WTC11 (cell line): ENCODE data around the gene AARSD1. TPM values are rescaled to one million over a fixed set of nuclear protein-coding genes. Genes with fewer than 3 reads are reported as not detected.

ENCODE experiments used
- ATAC-seq: fragments of 200-7000 bp; cut with Tn5 transposase; 2 replicates; pipeline ENCODE4 v1.10.0; 2021; ENCODE audit warnings: mild to moderate bottlenecking, moderate library complexity
- CTCF ChIA-PET: fragments of 300-600 bp; sonication (Branson Sonifier 250); formaldehyde crosslinking; loops from one replicate; lab custom pipeline; 2021; ENCODE audit warnings: antibody characterized with exemption; lab: Charles Lee
- POLR2A ChIA-PET: fragments of 350-600 bp; sonication (Branson Sonifier 250); formaldehyde crosslinking; loops from one replicate; lab custom pipeline; 2021; ENCODE audit warnings: antibody characterized with exemption; lab: Charles Lee
- DNase-seq: peaks from one replicate; pipeline ENCODE4 v3.0.0; 2021; ENCODE audit warnings: low spot score
- H3K27ac Mint-ChIP-seq: 2 replicates; pipeline ENCODE4 v1.8.0; 2021; ENCODE audit warnings: mixed read lengths
- H3K27me3 Mint-ChIP-seq: 2 replicates; pipeline ENCODE4 v1.8.0; 2021; ENCODE audit warnings: low read depth, mild to moderate bottlenecking, moderate library complexity, mixed read lengths
- H3K36me3 Mint-ChIP-seq: 2 replicates; pipeline ENCODE4 v1.8.0; 2021; ENCODE audit warnings: mixed read lengths
- H3K4me1 Mint-ChIP-seq: 2 replicates; pipeline ENCODE4 v1.8.0; 2022; ENCODE audit warnings: mixed read lengths
- H3K4me3 Mint-ChIP-seq: 2 replicates; pipeline ENCODE4 v1.8.0; 2021; ENCODE audit warnings: mild to moderate bottlenecking, moderate library complexity, mixed read lengths
- H3K9me3 Mint-ChIP-seq: 2 replicates; pipeline ENCODE4 v1.8.0; 2021; ENCODE audit warnings: mixed read lengths
- ATF1 ChIP-seq: sonication (generic); formaldehyde crosslinking; IDR thresholded peaks from 2 replicates; pipeline ENCODE4 v1.8.1; 2023; ENCODE audit warnings: mild to moderate bottlenecking, moderate library complexity, missing genetic modification reagents
- CBFB ChIP-seq: sonication (generic); formaldehyde crosslinking; IDR thresholded peaks from 2 replicates; pipeline ENCODE4 v1.8.1; 2022; ENCODE audit warnings: mild to moderate bottlenecking, low read depth, missing genetic modification reagents
- EMX1 ChIP-seq: fragments of 250-450 bp; sonication (Bioruptor Pico); IDR thresholded peaks from 2 replicates; pipeline ENCODE4 v1.8.0; 2021; ENCODE audit warnings: mild to moderate bottlenecking
- ESRRA ChIP-seq: sonication (generic); formaldehyde crosslinking; IDR thresholded peaks from 2 replicates; pipeline ENCODE4 v1.8.1; 2022; ENCODE audit warnings: mild to moderate bottlenecking, missing genetic modification reagents, borderline replicate concordance
- FOXK1 ChIP-seq: sonication (generic); formaldehyde crosslinking; IDR thresholded peaks from 2 replicates; pipeline ENCODE4 v1.8.0; 2022; ENCODE audit warnings: mild to moderate bottlenecking, moderate library complexity, missing genetic modification reagents
- GABPB1 ChIP-seq: sonication (generic); formaldehyde crosslinking; IDR thresholded peaks from 2 replicates; pipeline ENCODE4 v1.8.1; 2023; ENCODE audit warnings: mild to moderate bottlenecking, missing genetic modification reagents
- NR3C1 ChIP-seq: sonication (generic); formaldehyde crosslinking; conservative IDR thresholded peaks from 2 replicates; pipeline ENCODE4 v1.8.1; 2023; ENCODE audit warnings: low read depth, mild to moderate bottlenecking, missing genetic modification reagents
- RELA ChIP-seq: sonication (generic); formaldehyde crosslinking; IDR thresholded peaks from 2 replicates; pipeline ENCODE4 v1.8.1; 2022; ENCODE audit warnings: missing genetic modification reagents, mild to moderate bottlenecking, borderline replicate concordance
- STAT6 ChIP-seq: sonication (generic); formaldehyde crosslinking; conservative IDR thresholded peaks from 2 replicates; pipeline ENCODE4 v1.8.1; 2023; ENCODE audit warnings: mild to moderate bottlenecking, low read depth, missing genetic modification reagents, moderate library complexity
- TP53 ChIP-seq: sonication (generic); formaldehyde crosslinking; IDR thresholded peaks from 2 replicates; pipeline ENCODE4 v1.8.1; 2023; ENCODE audit warnings: mild to moderate bottlenecking, missing genetic modification reagents
- ZNF121 ChIP-seq: sonication (generic); formaldehyde crosslinking; IDR thresholded peaks from 2 replicates; pipeline ENCODE4 v1.8.0; 2023; ENCODE audit warnings: missing genetic modification reagents
- ZNF317 ChIP-seq: sonication (generic); formaldehyde crosslinking; IDR thresholded peaks from 2 replicates; pipeline ENCODE4 v1.8.1; 2023; ENCODE audit warnings: low read depth, mild to moderate bottlenecking, moderate library complexity, missing genetic modification reagents, borderline replicate concordance
- total RNA-seq: library from RNA; stranded (reverse); gene quantifications from 3 replicates; pipeline ENCODE4 v1.2.3, GENCODE V29; 2021
- TF ChIP-seq, protein P1 (sequence below): sonication (generic); formaldehyde crosslinking; IDR thresholded peaks from 2 replicates; pipeline ENCODE4 v1.8.0; 2022; ENCODE audit warnings: mild to moderate bottlenecking, missing genetic modification reagents
- TF ChIP-seq, protein P2 (sequence below): fragments of 250-450 bp; sonication (Bioruptor Pico); IDR thresholded peaks from 2 replicates; pipeline ENCODE4 v2.1.2; 2022; ENCODE audit warnings: mild to moderate bottlenecking, moderate library complexity
- TF ChIP-seq, protein P3 (sequence below): fragments of 250-450 bp; sonication (Bioruptor Pico); IDR thresholded peaks from 2 replicates; pipeline ENCODE4 v1.8.0; 2021; ENCODE audit warnings: mild to moderate bottlenecking
- TF ChIP-seq, protein P4 (sequence below): sonication (generic); formaldehyde crosslinking; IDR thresholded peaks from 2 replicates; pipeline ENCODE4 v1.8.0; 2022; ENCODE audit warnings: missing genetic modification reagents
- TF ChIP-seq, protein P5 (sequence below): sonication (generic); formaldehyde crosslinking; IDR thresholded peaks from 2 replicates; pipeline ENCODE4 v1.8.0; 2023; ENCODE audit warnings: missing genetic modification reagents, mild to moderate bottlenecking, borderline replicate concordance

Gene AARSD1
- total RNA-seq, 1 experiment from 2014 or later = 61.5 TPM

GRCh38 chr17:42908872-42909700, 55.2 kb downstream of the AARSD1 start:
- no peak for TF ChIP-seq STAT6 (CRISPR knock-in tag)
- no peak for TF ChIP-seq ZNF121 (CRISPR knock-in tag)
- TF ChIP-seq ZNF317 (CRISPR knock-in tag) = no peak
- no peak for TF ChIP-seq RELA (CRISPR knock-in tag)
- no peak for TF ChIP-seq FOXK1
- TF ChIP-seq NR3C1 = no peak
- TF ChIP-seq TP53 (CRISPR knock-in tag) = no peak
- TF ChIP-seq, protein P1, sequence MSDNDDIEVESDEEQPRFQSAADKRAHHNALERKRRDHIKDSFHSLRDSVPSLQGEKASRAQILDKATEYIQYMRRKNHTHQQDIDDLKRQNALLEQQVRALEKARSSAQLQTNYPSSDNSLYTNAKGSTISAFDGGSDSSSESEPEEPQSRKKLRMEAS = no peak
- no peak for TF ChIP-seq EMX1 (CRISPR knock-in tag)
- TF ChIP-seq, protein P2, sequence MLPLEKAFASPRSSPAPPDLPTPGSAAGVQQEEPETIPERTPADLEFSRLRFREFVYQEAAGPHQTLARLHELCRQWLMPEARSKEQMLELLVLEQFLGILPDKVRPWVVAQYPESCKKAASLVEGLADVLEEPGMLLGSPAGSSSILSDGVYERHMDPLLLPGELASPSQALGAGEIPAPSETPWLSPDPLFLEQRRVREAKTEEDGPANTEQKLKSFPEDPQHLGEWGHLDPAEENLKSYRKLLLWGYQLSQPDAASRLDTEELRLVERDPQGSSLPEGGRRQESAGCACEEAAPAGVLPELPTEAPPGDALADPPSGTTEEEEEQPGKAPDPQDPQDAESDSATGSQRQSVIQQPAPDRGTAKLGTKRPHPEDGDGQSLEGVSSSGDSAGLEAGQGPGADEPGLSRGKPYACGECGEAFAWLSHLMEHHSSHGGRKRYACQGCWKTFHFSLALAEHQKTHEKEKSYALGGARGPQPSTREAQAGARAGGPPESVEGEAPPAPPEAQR = no peak
- TF ChIP-seq, protein P3, sequence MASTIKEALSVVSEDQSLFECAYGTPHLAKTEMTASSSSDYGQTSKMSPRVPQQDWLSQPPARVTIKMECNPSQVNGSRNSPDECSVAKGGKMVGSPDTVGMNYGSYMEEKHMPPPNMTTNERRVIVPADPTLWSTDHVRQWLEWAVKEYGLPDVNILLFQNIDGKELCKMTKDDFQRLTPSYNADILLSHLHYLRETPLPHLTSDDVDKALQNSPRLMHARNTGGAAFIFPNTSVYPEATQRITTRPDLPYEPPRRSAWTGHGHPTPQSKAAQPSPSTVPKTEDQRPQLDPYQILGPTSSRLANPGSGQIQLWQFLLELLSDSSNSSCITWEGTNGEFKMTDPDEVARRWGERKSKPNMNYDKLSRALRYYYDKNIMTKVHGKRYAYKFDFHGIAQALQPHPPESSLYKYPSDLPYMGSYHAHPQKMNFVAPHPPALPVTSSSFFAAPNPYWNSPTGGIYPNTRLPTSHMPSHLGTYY (CRISPR knock-in tag) = no peak
- TF ChIP-seq ESRRA = no peak
- TF ChIP-seq, protein P4, sequence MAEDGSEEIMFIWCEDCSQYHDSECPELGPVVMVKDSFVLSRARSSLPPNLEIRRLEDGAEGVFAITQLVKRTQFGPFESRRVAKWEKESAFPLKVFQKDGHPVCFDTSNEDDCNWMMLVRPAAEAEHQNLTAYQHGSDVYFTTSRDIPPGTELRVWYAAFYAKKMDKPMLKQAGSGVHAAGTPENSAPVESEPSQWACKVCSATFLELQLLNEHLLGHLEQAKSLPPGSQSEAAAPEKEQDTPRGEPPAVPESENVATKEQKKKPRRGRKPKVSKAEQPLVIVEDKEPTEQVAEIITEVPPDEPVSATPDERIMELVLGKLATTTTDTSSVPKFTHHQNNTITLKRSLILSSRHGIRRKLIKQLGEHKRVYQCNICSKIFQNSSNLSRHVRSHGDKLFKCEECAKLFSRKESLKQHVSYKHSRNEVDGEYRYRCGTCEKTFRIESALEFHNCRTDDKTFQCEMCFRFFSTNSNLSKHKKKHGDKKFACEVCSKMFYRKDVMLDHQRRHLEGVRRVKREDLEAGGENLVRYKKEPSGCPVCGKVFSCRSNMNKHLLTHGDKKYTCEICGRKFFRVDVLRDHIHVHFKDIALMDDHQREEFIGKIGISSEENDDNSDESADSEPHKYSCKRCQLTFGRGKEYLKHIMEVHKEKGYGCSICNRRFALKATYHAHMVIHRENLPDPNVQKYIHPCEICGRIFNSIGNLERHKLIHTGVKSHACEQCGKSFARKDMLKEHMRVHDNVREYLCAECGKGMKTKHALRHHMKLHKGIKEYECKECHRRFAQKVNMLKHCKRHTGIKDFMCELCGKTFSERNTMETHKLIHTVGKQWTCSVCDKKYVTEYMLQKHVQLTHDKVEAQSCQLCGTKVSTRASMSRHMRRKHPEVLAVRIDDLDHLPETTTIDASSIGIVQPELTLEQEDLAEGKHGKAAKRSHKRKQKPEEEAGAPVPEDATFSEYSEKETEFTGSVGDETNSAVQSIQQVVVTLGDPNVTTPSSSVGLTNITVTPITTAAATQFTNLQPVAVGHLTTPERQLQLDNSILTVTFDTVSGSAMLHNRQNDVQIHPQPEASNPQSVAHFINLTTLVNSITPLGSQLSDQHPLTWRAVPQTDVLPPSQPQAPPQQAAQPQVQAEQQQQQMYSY (CRISPR knock-in tag) = no peak
- TF ChIP-seq GABPB1 (CRISPR knock-in tag) = no peak
- TF ChIP-seq, protein P5, sequence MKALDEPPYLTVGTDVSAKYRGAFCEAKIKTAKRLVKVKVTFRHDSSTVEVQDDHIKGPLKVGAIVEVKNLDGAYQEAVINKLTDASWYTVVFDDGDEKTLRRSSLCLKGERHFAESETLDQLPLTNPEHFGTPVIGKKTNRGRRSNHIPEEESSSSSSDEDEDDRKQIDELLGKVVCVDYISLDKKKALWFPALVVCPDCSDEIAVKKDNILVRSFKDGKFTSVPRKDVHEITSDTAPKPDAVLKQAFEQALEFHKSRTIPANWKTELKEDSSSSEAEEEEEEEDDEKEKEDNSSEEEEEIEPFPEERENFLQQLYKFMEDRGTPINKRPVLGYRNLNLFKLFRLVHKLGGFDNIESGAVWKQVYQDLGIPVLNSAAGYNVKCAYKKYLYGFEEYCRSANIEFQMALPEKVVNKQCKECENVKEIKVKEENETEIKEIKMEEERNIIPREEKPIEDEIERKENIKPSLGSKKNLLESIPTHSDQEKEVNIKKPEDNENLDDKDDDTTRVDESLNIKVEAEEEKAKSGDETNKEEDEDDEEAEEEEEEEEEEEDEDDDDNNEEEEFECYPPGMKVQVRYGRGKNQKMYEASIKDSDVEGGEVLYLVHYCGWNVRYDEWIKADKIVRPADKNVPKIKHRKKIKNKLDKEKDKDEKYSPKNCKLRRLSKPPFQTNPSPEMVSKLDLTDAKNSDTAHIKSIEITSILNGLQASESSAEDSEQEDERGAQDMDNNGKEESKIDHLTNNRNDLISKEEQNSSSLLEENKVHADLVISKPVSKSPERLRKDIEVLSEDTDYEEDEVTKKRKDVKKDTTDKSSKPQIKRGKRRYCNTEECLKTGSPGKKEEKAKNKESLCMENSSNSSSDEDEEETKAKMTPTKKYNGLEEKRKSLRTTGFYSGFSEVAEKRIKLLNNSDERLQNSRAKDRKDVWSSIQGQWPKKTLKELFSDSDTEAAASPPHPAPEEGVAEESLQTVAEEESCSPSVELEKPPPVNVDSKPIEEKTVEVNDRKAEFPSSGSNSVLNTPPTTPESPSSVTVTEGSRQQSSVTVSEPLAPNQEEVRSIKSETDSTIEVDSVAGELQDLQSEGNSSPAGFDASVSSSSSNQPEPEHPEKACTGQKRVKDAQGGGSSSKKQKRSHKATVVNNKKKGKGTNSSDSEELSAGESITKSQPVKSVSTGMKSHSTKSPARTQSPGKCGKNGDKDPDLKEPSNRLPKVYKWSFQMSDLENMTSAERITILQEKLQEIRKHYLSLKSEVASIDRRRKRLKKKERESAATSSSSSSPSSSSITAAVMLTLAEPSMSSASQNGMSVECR (CRISPR knock-in tag) = no peak
- no peak for TF ChIP-seq CBFB
- no peak for TF ChIP-seq ATF1 (CRISPR knock-in tag)
- ATAC-seq (no peak), DNase-seq (no peak)
- H3K4me1 Mint-ChIP-seq = peaks cover 2% of the 10 kb centered on the region; the same call in 1 of the 2 replicates
- H3K27me3 Mint-ChIP-seq = no peaks in the 10 kb centered on the region
- H3K36me3 Mint-ChIP-seq = no peaks in the 10 kb centered on the region
- H3K9me3 Mint-ChIP-seq = no peaks in the 10 kb centered on the region
- ChIA-PET POLR2A (no interaction called here), CTCF (interaction anchor here (1.3 to 1.7 kb wide), 2 partner anchors 20 to 89 kb away, joined by 3 to 6 read pairs; no protein-coding TSS in a partner anchor)
- no peak overlapping the region for H3K27ac Mint-ChIP-seq
- H3K4me3 Mint-ChIP-seq = no peak overlapping the region
